AG08396 (cell line): ENCODE results near the gene DDX21.
A peak's percentile ranks its signal among the peaks of the same experiment; 100 is the strongest.
"Not testable (repeated sequence)": the region's sequence is repeated elsewhere in the genome, so short reads cannot be mapped to it uniquely, and the experiment has no call there.

Source experiments
- DNase-seq: peaks from one replicate; pipeline ENCODE4 v3.0.0; 2012; ENCODE audit warnings: low spot score, mixed read lengths

Gene DDX21

DNA sequence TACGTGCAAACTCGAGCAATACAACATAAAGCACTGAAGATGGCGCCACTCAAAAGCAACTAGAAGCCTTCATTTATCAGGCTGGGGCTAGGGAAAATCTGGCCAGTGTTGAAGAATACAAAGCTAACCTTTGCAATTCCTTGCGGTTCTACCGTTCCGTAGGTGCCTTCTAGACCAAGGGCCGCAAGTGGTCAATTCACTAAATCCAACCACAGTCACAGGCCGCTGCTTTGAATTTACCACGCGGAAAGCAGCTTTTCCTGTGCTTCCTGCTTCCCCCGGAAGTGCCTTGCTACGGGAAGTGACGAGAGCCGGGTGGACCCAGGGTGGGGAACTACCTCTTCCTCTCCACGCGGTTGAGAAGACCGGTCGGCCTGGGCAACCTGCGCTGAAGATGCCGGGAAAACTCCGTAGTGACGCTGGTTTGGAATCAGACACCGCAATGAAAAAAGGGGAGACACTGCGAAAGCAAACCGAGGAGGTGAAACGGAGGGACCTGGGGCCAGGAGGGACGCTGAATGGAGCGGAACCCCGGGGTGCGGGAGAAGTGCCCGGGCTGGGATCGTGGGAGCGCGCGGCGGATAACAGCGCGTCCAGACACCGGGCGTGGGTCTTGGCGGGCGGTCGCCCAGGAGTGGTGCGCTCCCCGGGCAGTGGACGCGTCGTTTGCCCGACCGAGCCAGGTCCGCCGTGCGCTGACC, at the start of gene DDX21:
DDX21 (plus strand) TSS at position 339 of the 701 bp plus-strand sequence; CDS start at position 395, 56 bp downstream.
- DNase-seq = peak; percentile 96

DNA sequence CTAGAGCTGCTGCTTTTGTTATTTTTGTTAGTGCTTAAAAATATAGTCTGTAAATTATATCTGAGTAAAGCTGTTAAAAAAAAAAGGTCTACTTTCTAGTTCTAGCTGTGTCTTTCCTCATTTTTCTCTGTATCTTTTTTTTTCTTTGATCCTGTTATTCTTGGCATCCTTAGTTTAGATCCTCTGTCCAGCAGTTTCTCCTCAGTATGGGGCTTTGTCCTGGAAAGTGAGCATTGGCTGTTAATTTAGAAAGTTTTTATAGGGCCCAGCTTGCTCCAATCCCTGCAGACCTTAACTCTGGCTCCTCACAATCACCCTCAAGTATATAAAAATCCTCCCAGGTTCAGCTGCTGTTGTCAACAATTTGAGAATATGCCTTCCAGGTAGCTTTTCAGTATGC, 31.4 kb upstream of the DDX21 start:
- no peak for DNase-seq

DNA sequence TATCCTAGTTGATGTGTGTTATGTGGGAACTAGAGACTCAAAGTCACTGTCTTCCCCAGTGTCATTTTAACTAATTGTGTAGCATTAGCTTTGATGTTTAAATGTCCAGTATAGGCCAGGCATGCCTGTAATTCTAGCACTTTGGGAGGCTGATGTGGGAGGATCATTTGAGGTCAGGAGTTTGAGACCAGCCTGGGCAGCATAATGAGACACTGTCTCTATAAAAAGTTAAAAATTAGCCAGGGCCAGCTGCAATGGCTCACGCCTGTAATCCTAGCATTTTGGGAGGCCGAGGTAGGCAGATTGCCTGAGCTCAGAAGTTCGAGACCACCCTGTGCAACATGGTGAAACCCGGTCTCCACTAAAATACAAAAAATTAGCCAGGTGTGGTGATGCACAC, 30.5 kb upstream of the DDX21 start:
- DNase-seq = no peak

DNA sequence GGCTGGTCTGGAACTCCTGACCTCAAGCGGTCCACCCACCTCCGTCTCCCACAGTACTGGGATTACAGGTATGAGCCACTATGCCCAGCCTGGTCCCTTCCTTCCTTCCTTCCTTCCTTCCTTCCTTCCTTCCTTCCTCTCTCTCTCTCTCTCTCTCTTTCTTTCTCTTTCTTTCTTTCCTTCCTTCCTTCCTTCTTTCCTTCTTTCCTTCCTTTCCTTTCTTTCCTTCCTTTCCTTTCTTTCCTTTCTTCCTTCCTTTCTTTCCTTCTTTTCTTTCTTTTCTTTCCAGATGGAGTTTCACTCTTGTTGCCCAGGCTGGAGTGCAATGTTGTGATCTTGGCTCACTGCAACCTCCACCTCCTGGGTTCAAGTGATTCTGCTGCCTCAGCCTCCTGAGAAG, 26.8 kb upstream of the DDX21 start:
- not testable (repeated sequence) for DNase-seq

DNA sequence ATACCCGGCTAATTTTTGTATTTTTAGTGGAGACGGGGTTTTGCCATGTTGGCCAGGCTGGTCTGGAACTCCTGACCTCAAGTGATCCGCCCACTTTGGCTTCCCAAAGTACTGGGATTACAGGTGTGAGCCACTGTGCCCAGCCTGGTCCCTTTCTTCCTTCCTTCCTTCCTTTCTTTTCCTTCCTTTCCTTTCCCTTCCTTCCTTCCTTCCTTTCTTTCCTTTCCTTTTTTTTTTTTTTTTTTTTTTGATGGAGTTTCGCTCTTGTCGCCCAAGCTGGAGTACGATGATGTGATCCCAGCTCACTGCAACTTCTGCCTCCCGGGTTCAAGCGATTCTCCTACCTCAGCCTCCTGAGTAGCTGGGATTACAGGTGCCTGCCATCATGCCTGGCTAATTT, 26.1 kb upstream of the DDX21 start:
- not testable (repeated sequence) for DNase-seq

DNA sequence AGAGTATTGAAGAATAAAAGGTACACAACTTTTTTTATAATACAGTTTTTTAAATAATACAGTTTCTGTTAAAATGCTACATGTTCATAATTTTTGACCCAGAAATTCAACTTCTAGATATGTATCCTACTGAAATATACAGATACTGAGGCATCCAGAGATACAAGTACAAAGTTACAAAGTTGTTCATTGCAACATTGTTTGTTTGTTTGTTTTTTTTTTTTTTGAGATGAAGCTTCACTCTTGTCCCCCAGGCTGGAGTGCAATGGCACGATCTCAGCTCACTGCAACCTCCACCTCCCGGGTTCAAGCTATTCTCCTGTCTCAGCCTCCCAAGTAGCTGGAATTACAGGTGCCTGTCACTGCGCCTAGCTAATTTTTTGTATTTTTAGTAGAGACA, 23.1 kb upstream of the DDX21 start:
- DNase-seq = not testable (repeated sequence)

DNA sequence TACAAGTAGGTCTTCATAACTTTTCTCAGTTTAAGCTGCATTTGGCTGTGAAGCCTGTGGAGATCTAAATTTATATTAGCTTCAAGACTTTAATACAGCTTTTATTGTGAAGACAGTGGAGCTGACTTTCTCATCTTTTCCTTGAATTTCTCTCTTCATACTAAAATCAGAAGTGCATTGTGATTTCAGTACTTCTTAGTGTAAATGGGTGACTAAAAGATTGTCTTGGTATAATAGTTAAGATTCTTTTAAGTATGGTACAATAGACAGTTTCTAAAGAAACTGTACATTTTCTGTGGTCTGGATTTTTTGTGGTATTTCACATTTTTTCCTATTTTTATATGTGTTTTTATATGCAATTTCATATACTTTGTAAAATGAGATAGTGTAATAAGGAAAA, 21.0 kb upstream of the DDX21 start:
- DNase-seq = no peak

DNA sequence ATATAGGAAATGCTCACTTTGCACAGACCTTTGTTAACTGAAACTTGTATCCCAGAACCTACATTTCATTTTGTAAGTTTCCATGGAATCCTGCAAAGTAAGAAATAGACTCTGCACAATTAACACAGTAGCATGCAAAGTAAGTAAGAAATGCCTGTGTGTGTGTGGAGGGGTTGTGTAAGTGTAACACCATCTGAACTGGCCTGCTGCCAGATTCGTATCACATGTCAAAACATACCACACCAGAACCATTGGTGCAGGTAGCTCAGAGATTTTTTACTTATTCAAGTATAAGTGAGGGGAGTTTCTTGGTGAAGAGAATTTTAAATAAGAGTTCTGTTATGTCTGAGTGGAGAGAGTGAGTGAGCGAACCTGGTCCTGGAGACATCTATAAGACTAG, 17.9 kb upstream of the DDX21 start:
- no peak for DNase-seq

DNA sequence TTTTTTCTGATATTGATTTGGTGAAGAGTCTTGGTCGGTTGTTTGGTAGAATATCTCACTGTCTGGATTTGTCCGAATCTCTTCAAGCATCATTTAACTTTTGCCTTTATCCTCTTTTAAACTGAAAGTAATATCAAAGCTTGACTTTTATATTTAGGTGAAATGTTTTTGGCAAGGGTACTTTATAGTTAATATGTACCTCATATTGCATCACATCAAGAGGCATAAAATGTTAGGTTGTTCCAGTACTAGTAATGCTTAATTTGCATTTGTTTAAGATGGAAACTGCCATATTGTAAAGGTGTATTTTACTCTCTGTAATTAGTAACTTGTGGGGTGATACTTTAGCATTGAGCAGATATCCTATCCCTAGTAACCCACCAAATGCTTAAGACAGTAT, 17.1 kb upstream of the DDX21 start:
- DNase-seq = no peak

DNA sequence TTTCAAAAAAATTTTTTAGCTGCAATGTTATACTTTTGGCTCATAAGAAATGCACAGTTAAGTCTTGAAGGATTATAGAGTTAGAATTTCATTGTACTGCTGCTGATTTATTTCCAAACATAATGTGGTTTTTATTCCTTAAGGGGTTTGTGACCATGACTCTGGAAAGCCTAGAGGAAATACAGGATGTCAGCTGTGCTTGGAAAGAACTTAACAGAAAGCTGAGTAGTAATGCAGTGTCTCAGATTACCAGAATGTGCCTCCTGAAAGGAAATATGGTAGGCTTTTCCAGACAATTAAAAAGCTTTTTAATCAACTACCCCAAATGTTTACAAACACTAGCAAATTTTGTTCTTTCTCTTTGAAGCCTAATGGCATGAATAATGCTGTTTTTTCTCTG, 15.1 kb upstream of the DDX21 start:
- DNase-seq = not testable (repeated sequence)

DNA sequence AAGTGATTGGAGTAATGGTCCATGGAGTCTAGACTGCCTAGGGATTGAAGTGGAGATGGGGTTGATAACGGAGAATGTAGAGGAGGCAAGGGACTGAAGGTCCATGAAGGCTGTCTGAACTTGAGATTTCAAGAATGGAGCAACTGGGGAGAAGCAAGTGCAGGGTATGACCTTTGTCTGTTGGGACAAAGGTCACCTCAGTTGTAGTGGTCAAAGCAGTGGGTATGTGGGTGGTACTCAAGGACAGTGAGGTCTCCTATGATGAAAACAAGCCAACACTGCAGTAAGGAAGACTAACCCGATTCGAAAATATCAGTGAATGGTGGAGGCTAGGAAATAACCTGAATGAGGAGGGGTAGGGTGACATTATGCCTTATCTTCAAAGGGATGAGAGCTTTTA, 5.4 kb upstream of the DDX21 start:
- no peak for DNase-seq

DNA sequence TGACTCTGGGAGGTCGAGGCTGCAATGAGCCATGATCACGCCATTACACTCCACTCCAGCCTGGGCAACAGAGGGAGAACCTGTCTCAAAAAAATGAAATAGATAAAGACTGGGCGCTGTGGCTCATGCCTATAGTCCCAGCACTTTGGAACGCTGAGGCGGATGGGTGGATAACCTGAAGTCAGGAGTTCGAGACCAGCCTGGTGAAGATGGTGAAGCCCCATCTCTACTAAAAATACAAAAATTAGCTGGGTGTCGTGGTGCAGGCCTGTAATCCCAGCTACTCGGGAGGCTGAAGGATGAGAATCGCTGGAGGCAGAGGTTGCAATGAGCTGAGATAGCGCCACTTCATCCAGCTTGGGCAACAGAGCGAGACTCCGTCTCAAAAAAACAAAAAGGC, 1.1 kb upstream of the DDX21 start:
- no peak for DNase-seq

DNA sequence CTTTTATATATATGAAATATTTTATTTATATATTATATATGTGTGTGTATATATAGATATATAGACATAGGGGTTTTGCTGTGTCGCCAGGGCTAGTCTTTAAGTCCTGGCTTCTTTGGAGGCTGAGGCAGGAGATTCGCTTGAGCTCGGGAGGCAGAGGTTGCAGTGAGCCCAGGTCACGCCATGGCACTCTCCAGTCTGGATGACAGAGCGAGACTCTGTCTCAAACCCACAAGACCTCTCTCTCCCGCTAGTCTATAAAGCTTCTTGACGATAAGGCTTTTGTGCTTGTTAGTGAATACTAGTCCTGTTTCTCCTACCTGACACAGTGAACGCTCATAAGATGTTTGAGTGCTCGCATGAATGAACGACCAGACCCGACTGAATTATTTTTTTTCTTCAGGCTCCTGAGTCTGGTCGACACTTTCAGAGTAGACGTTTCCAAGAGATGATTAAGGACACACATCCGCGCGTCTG, 577 bp upstream of the DDX21 start:
- no peak for DNase-seq

DNA sequence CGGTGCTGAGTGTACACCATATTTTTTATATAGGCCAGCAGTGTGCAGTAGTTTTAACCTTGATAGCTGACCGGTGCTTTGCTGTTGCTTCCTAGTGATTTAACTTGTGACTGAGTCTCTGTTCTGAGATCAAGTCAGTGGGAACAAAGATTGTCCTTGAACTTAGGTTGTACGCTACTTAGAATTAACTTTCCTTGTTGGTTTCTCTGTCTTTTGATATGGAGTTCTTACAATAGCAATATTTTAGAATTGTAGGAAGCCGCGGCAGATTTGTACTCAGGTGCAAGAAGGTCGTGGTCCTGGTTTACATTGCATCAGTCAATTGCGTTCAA, 1.3 kb downstream of the DDX21 start:
- DNase-seq = no peak

DNA sequence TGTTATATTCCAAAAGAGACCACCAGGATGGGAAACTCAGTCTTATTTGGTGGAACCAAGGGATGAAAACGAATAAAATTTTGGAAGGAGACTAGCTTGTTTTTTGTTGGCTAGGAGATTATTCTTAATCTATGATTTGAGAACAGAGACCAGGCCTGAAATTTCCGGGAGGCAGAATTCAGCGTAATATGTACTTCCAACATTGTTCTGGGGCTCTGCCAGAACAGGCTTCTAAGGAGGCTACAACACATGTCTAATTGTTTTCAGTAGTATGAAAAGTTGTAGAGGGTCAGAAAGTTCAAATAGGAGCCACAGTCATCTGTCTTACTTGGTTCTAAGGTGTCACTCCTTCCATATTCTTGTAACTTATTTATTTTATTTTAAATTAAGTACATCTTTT, 1.7 kb downstream of the DDX21 start:
- no peak for DNase-seq

DNA sequence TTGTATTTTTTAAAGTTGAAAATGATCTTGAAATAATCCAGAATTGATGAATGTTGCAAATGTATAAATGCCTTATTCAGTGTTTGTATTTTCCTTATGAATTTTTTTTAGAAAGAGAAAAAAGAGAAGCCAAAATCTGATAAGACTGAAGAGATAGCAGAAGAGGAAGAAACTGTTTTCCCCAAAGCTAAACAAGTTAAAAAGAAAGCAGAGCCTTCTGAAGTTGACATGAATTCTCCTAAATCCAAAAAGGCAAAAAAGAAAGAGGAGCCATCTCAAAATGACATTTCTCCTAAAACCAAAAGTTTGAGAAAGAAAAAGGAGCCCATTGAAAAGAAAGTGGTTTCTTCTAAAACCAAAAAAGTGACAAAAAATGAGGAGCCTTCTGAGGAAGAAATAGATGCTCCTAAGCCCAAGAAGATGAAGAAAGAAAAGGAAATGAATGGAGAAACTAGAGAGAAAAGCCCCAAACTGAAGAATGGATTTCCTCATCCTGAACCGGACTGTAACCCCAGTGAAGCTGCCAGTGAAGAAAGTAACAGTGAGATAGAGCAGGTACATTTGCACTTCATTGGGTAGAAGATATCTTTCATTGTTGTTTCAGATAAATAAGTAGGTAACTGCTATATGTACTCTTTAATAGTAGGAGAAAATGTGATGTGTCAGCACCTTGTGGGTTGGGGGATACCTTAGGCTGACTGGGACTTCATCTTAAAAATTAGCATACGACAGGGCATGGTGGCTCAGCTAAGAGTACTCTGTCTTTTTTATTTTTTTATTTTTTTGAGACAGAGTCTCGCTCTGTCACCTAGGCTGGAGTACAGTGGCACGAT, 3.9 kb downstream of the DDX21 start:
- DNase-seq = no peak

DNA sequence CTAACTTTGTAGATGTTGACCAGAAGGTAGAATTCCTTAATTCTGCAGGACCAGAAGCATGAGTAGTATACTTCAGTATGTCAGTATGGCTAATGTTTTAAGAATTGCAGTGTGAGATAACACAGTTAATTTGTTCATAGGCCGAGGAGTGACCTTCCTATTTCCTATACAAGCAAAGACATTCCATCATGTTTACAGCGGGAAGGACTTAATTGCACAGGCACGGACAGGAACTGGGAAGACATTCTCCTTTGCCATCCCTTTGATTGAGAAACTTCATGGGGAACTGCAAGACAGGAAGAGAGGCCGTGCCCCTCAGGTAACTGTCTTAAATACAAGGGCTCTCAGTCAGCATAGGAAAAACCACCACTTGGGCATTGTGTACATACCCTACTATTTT, 7.2 kb downstream of the DDX21 start:
- DNase-seq = no peak

DNA sequence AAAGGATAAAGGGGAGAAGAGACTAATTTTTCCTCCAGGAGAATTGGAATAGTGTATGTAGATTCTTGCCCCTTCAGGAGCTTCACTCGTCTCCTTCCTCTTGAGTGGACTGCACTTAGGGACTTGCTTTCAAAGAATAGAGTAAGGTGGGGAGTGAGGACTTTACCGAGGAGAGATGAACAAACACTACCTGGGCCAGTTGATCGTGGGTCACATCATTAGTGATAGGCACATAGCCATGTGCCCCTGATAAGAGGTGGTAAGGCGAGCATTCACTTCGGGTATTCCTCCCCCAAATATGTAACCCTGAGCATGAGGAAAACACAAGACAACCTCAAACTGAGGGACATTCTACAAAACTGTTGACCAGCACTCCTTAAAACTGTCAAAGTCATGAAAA, 18.0 kb downstream of the DDX21 start:
- DNase-seq = no peak

DNA sequence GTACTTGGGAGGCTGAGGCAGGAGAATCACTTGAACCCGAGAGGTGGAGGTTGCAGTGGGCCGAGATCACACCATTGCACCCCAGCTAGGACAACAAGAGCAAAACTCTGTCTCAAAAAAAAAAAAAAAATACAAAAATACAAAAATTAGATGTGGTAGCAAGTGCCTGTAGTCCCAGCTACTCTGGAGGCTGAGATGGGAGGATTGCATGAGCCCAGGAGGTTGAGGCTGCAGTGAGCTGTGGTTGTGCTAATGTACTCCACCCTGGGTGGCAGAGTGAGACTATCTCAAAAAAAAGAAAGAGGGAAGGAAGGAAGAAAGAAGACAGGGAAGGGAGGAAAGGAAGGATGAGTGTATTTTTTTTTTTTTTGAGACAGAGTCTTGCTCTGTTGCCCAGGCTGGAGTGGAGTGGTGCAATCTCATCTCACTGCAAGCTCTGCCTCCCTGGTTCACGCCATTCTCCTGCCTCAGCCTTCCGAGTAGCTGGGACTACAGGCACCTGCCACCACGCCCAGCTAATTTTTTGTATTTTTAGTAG, 20.0 kb downstream of the DDX21 start:
- not testable (repeated sequence) for DNase-seq

DNA sequence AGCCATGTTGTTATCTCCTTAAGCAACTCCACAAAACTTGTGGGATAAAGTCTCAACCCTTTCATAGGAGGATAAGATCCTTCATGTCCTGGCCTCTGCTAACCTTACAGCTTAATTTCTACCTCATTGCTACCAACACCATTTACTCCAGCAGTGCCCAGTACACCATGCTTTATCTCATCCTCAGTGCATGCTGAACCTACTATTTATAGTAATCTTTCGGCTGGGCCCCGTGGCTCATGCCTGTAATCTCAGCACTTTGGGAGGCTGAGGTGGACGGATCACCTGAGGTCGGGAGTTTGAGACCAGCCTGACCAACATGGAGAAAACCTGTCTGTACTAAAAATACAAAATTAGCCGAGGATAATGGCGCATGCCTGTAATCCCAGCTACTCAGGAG, 23.8 kb downstream of the DDX21 start:
- DNase-seq = not testable (repeated sequence)

DNA sequence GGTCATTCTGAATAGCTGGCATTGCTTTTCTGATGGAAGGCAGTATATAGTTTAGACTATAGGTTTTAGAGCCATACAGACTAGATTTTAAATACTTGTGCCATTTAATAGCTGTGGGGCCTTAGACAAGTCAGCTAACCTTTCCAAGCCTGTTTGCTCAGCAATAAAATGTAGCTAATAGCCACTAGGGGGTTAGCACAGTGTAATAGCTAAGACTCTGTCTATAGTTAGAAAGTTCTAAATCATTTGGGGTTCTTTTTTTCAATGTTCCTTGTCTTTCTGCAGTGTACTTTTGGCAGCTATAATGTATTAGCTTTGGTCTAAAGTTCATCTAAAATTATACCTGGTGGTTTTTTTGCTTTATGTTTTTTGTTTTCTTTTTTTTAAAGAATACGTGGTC, 25.1 kb downstream of the DDX21 start:
- DNase-seq = no peak

DNA sequence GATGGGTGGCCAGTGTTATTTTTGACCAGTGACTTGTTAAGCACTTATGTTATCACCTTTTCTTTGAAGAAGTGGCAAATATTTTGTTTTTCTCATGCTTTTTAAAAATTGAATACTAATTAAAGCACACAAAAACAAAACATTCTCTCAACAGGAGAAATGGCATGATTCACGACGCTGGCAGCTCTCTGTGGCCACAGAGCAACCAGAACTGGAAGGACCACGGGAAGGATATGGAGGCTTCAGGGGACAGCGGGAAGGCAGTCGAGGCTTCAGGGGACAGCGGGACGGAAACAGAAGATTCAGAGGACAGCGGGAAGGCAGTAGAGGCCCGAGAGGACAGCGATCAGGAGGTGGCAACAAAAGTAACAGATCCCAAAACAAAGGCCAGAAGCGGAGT, 26.4 kb downstream of the DDX21 start:
- DNase-seq = no peak

DNA sequence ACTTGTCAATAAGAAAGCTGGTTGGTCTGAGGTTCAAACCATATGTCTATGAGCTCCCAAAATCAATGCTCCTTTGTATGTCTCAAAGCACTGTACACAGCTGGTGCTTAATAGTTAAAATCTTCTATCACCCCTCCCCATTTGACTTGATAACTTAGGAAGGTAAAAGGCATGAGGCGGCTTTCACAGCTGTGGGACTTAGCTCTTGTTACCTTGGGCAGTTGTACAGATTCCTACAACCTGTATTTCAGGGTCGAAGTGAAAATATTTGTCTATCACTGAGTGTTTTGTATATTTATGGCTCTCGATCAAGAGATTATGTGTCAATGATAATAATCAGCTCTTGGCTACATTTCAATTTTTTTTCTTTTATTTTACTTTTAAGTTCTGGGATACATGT, 31.6 kb downstream of the DDX21 start:
- no peak for DNase-seq
